ENCODE measurements around the gene CLDN16.

CLDN16 gene

GRCh38 chr3:190378240-190378891, 9.6 kb upstream of the CLDN16 start:
- no peaks in the 10 kb centered on the region for H3K36me3 ChIP-seq (ENCODE audit: control insufficient read depth in 2 of 2, insufficient read depth in 2 of 2, low read length in 2 of 2)
- no peak overlapping the region for H3K4me3 ChIP-seq (ENCODE audit: low read length in 2 of 2)
- H3K27ac ChIP-seq (ENCODE audit: low read depth in 2 of 2, low read length in 2 of 2): no peak overlapping the region
- H3K9ac ChIP-seq (ENCODE audit: low read depth in 1 of 2, low read length in 2 of 2): no peak overlapping the region
- H3K9me3 ChIP-seq (ENCODE audit: control insufficient read depth in 2 of 2, low read length in 2 of 2): no peaks in the 10 kb centered on the region
- no peaks in the 10 kb centered on the region for H3K27me3 ChIP-seq (ENCODE audit: control insufficient read depth in 2 of 2, insufficient read depth in 2 of 2, low read length in 2 of 2)
- no peaks in the 10 kb centered on the region for H3K4me1 ChIP-seq (ENCODE audit: control insufficient read depth in 2 of 2, insufficient read depth in 2 of 2, low read length in 2 of 2)

DNA sequence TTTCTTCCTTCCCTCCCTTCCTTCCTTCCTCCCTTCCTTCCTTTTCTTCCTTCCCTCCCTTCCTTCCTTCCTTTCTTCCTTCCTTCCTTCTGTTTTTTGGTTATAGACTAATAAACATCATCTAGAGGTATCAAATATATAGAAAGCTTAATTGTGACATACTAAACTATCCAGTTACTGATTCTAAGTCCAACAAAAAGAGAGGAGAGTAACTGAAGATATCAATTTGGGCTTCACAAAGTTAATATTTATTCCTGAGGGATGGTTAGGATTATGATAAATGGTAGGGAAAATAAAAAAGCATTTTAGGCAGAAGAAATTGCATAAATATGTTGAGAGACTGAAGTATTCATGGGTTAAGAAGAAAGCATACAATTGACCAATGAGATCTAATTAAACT, 7.8 kb upstream of the CLDN16 start:
- Histone ChIP-seq H3K4me3 (ENCODE audit: low read length in 2 of 2) (no peak overlapping the region), H3K9ac (ENCODE audit: low read depth in 1 of 2, low read length in 2 of 2) (no peak overlapping the region), H3K36me3 (ENCODE audit: control insufficient read depth in 2 of 2, insufficient read depth in 2 of 2, low read length in 2 of 2) (no peaks in the 10 kb centered on the region), H3K4me1 (ENCODE audit: control insufficient read depth in 2 of 2, insufficient read depth in 2 of 2, low read length in 2 of 2) (no peaks in the 10 kb centered on the region), H3K27me3 (ENCODE audit: control insufficient read depth in 2 of 2, insufficient read depth in 2 of 2, low read length in 2 of 2) (no peaks in the 10 kb centered on the region), H3K9me3 (ENCODE audit: control insufficient read depth in 2 of 2, low read length in 2 of 2) (no peaks in the 10 kb centered on the region), H3K27ac (ENCODE audit: low read depth in 2 of 2, low read length in 2 of 2) (no peak overlapping the region)

GRCh38 chr3:190381441-190381840, 6.5 kb upstream of the CLDN16 start:
- Histone ChIP-seq H3K27ac (ENCODE audit: low read depth in 2 of 2, low read length in 2 of 2) (no peak overlapping the region), H3K9me3 (ENCODE audit: control insufficient read depth in 2 of 2, low read length in 2 of 2) (no peaks in the 10 kb centered on the region), H3K9ac (ENCODE audit: low read depth in 1 of 2, low read length in 2 of 2) (no peak overlapping the region), H3K27me3 (ENCODE audit: control insufficient read depth in 2 of 2, insufficient read depth in 2 of 2, low read length in 2 of 2) (no peaks in the 10 kb centered on the region), H3K4me3 (ENCODE audit: low read length in 2 of 2) (no peak overlapping the region), H3K4me1 (ENCODE audit: control insufficient read depth in 2 of 2, insufficient read depth in 2 of 2, low read length in 2 of 2) (no peaks in the 10 kb centered on the region), H3K36me3 (ENCODE audit: control insufficient read depth in 2 of 2, insufficient read depth in 2 of 2, low read length in 2 of 2) (no peaks in the 10 kb centered on the region)

DNA sequence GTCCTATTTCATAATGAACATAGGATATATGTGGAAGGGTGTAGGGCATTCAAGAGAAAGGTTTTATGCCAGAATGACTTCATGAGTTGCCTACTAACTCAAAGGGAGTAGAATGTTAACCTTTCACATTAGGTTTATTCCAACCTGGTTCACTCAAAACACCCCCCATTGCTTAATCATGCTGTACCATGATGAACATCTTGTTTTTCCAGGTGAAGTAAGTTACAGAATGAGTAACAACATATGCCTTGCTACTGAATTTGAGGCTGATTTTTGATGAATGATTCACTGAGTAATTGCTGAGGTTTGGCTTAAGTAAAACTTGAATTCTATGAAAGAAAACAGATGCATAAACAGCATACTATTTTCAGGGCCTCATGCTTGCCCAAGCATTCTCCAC, 5.9 kb upstream of the CLDN16 start:
- Histone ChIP-seq H3K4me3 (ENCODE audit: low read length in 2 of 2) (no peak overlapping the region), H3K27ac (ENCODE audit: low read depth in 2 of 2, low read length in 2 of 2) (no peak overlapping the region), H3K36me3 (ENCODE audit: control insufficient read depth in 2 of 2, insufficient read depth in 2 of 2, low read length in 2 of 2) (no peaks in the 10 kb centered on the region), H3K27me3 (ENCODE audit: control insufficient read depth in 2 of 2, insufficient read depth in 2 of 2, low read length in 2 of 2) (no peaks in the 10 kb centered on the region), H3K9me3 (ENCODE audit: control insufficient read depth in 2 of 2, low read length in 2 of 2) (no peaks in the 10 kb centered on the region), H3K9ac (ENCODE audit: low read depth in 1 of 2, low read length in 2 of 2) (no peak overlapping the region), H3K4me1 (ENCODE audit: control insufficient read depth in 2 of 2, insufficient read depth in 2 of 2, low read length in 2 of 2) (no peaks in the 10 kb centered on the region)

- no peak overlapping the region for H3K27ac ChIP-seq (ENCODE audit: low read depth in 2 of 2, low read length in 2 of 2)
- H3K27me3 ChIP-seq (ENCODE audit: control insufficient read depth in 2 of 2, insufficient read depth in 2 of 2, low read length in 2 of 2): no peaks in the 10 kb centered on the region
- no peak overlapping the region for H3K9ac ChIP-seq (ENCODE audit: low read depth in 1 of 2, low read length in 2 of 2)
- H3K36me3 ChIP-seq (ENCODE audit: control insufficient read depth in 2 of 2, insufficient read depth in 2 of 2, low read length in 2 of 2): no peaks in the 10 kb centered on the region
- no peak overlapping the region for H3K4me3 ChIP-seq (ENCODE audit: low read length in 2 of 2)
- no peaks in the 10 kb centered on the region for H3K4me1 ChIP-seq (ENCODE audit: control insufficient read depth in 2 of 2, insufficient read depth in 2 of 2, low read length in 2 of 2)
- no peaks in the 10 kb centered on the region for H3K9me3 ChIP-seq (ENCODE audit: control insufficient read depth in 2 of 2, low read length in 2 of 2)
These were observed 3.6 kb upstream of the CLDN16 start for GRCh38 chr3:190384309-190384756.

DNA sequence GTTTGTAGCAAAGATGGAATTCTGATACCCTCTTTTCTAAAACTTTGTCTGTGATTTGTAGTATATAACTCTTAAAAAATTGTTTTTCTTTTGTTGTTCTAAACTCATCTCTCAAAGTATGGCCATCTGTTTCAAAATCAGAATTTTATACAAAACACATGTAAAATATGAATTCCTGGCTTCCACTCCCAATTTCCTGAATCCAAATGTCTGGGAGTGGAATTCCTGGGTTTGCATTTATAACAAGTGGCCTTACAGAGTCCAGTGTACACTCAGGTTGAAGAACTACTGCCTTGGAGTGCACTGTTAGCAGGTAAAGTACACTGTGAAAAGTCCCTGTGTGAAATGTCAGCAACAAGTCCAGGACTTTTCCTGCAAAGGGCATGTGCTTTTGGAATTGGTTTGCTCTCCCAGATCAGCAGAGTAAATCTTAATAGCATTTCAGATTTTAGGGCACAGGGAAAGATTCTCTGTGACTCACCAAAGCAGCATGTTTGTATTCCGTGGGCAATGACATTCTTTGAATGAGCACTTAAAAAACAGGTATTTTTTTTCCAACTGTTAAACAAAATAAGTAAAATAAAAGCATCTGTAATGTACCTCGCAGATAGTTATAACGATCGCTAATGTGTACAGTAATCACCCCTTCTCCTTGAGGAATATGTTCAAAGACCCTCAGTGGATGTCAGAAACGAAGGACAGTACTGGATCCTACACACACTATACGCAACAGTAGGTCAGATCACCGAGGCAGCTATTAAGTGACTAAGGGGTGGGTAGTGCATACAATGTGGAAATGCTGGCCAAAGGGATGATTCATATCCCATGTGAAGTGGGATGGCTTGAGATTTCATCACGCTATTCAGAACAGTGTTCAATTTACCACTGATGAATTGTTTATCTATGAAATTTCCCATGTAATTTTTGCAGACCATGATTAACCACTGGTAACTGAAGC, 2.0 kb upstream of the CLDN16 start:
- H3K36me3 ChIP-seq (ENCODE audit: control insufficient read depth in 2 of 2, insufficient read depth in 2 of 2, low read length in 2 of 2): no peaks in the 10 kb centered on the region
- no peak overlapping the region for H3K4me3 ChIP-seq (ENCODE audit: low read length in 2 of 2)
- no peak overlapping the region for H3K9ac ChIP-seq (ENCODE audit: low read depth in 1 of 2, low read length in 2 of 2)
- no peaks in the 10 kb centered on the region for H3K9me3 ChIP-seq (ENCODE audit: control insufficient read depth in 2 of 2, low read length in 2 of 2)
- no peaks in the 10 kb centered on the region for H3K27me3 ChIP-seq (ENCODE audit: control insufficient read depth in 2 of 2, insufficient read depth in 2 of 2, low read length in 2 of 2)
- no peak overlapping the region for H3K27ac ChIP-seq (ENCODE audit: low read depth in 2 of 2, low read length in 2 of 2)
- no peaks in the 10 kb centered on the region for H3K4me1 ChIP-seq (ENCODE audit: control insufficient read depth in 2 of 2, insufficient read depth in 2 of 2, low read length in 2 of 2)

DNA sequence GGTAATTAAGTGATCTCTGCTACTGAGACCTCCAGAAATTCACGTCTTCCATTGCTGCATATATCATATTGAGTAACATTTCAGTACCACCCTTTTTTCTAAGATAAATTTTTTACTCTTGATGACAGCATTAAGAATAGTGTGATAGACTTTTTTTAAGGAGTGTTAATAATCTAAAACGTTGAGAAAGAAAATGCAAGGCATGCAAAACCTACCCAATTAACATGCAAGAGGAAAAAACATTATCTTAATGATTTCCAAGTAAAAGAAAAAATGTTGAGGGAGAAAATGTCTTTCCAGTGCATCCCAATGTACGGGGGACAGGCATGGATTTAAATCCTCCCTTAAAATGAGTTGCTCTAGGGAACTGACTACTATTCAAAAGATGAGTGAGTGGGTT, 740 bp downstream of the CLDN16 start:
- H3K27me3 ChIP-seq (ENCODE audit: control insufficient read depth in 2 of 2, insufficient read depth in 2 of 2, low read length in 2 of 2): no peaks in the 10 kb centered on the region
- no peak overlapping the region for H3K4me3 ChIP-seq (ENCODE audit: low read length in 2 of 2)
- H3K9ac ChIP-seq (ENCODE audit: low read depth in 1 of 2, low read length in 2 of 2): no peak overlapping the region
- no peaks in the 10 kb centered on the region for H3K9me3 ChIP-seq (ENCODE audit: control insufficient read depth in 2 of 2, low read length in 2 of 2)
- no peaks in the 10 kb centered on the region for H3K36me3 ChIP-seq (ENCODE audit: control insufficient read depth in 2 of 2, insufficient read depth in 2 of 2, low read length in 2 of 2)
- H3K27ac ChIP-seq (ENCODE audit: low read depth in 2 of 2, low read length in 2 of 2): no peak overlapping the region
- H3K4me1 ChIP-seq (ENCODE audit: control insufficient read depth in 2 of 2, insufficient read depth in 2 of 2, low read length in 2 of 2): no peaks in the 10 kb centered on the region

DNA sequence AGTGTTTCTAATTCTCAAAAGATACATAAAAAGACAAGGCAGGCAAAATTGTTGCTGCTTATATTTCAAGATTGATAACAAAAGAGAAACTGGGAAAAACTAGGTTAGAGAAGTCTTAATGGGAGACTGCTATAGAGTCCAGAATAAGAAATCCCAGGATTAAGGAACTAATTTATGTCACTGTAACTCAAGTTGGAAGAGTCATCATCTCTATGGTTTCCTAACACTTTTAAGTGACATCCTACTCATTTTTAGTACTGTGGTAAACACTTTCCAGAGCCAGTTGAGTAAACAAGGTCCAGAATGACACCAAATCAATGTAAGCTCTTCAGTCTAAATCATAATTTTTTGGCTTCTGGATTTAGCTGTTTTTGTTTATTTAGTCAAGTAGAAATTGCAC, 8.0 kb downstream of the CLDN16 start:
- no peaks in the 10 kb centered on the region for H3K4me1 ChIP-seq (ENCODE audit: control insufficient read depth in 2 of 2, insufficient read depth in 2 of 2, low read length in 2 of 2)
- no peaks in the 10 kb centered on the region for H3K27me3 ChIP-seq (ENCODE audit: control insufficient read depth in 2 of 2, insufficient read depth in 2 of 2, low read length in 2 of 2)
- no peak overlapping the region for H3K9ac ChIP-seq (ENCODE audit: low read depth in 1 of 2, low read length in 2 of 2)
- no peaks in the 10 kb centered on the region for H3K9me3 ChIP-seq (ENCODE audit: control insufficient read depth in 2 of 2, low read length in 2 of 2)
- no peaks in the 10 kb centered on the region for H3K36me3 ChIP-seq (ENCODE audit: control insufficient read depth in 2 of 2, insufficient read depth in 2 of 2, low read length in 2 of 2)
- H3K4me3 ChIP-seq (ENCODE audit: low read length in 2 of 2): no peak overlapping the region
- H3K27ac ChIP-seq (ENCODE audit: low read depth in 2 of 2, low read length in 2 of 2): no peak overlapping the region

DNA sequence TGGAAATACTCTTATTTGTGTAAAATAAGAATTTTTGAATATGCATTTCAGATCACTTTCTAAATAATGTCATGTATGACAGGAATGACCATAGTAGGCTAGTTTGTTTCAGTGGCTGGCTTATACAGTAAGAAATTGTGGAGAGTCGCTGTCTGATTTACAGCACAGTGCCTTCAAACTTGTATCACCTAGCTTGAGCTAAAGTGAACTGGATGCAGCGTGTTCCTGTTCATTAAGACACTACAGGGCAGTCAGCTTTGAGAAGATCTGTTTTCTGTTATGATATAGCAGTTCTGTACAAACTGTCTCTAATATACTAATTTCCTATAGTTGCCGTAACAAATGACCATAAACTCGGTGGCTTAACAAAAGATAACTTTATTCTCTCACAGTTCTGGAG, 9.9 kb downstream of the CLDN16 start:
- H3K36me3 ChIP-seq (ENCODE audit: control insufficient read depth in 2 of 2, insufficient read depth in 2 of 2, low read length in 2 of 2): no peaks in the 10 kb centered on the region
- no peak overlapping the region for H3K9ac ChIP-seq (ENCODE audit: low read depth in 1 of 2, low read length in 2 of 2)
- H3K4me3 ChIP-seq (ENCODE audit: low read length in 2 of 2): no peak overlapping the region
- no peaks in the 10 kb centered on the region for H3K9me3 ChIP-seq (ENCODE audit: control insufficient read depth in 2 of 2, low read length in 2 of 2)
- no peak overlapping the region for H3K27ac ChIP-seq (ENCODE audit: low read depth in 2 of 2, low read length in 2 of 2)
- H3K4me1 ChIP-seq (ENCODE audit: control insufficient read depth in 2 of 2, insufficient read depth in 2 of 2, low read length in 2 of 2): no peaks in the 10 kb centered on the region
- H3K27me3 ChIP-seq (ENCODE audit: control insufficient read depth in 2 of 2, insufficient read depth in 2 of 2, low read length in 2 of 2): no peaks in the 10 kb centered on the region

GRCh38 chr3:190399677-190400076, 11.7 kb downstream of the CLDN16 start:
- H3K36me3 ChIP-seq (ENCODE audit: control insufficient read depth in 2 of 2, insufficient read depth in 2 of 2, low read length in 2 of 2): no peaks in the 10 kb centered on the region
- no peak overlapping the region for H3K27ac ChIP-seq (ENCODE audit: low read depth in 2 of 2, low read length in 2 of 2)
- H3K9ac ChIP-seq (ENCODE audit: low read depth in 1 of 2, low read length in 2 of 2): no peak overlapping the region
- H3K4me1 ChIP-seq (ENCODE audit: control insufficient read depth in 2 of 2, insufficient read depth in 2 of 2, low read length in 2 of 2): no peaks in the 10 kb centered on the region
- no peaks in the 10 kb centered on the region for H3K9me3 ChIP-seq (ENCODE audit: control insufficient read depth in 2 of 2, low read length in 2 of 2)
- H3K27me3 ChIP-seq (ENCODE audit: control insufficient read depth in 2 of 2, insufficient read depth in 2 of 2, low read length in 2 of 2): no peaks in the 10 kb centered on the region
- no peak overlapping the region for H3K4me3 ChIP-seq (ENCODE audit: low read length in 2 of 2)
